Upper lobe of right lung (tissue), 1 donor: Measurements from ENCODE around the gene R3HDM2. TPM values are rescaled to one million over a fixed set of nuclear protein-coding genes. Genes with fewer than 3 reads are reported as not detected.

Experiments
- ATAC-seq: fragments of 200-7000 bp; cut with Tn5 transposase; one replicate; pipeline ENCODE4 v1.9.1; 2020; ENCODE audit warnings: mild to moderate bottlenecking, moderate library complexity
- DNase-seq: peaks from one replicate; pipeline ENCODE4 v3.0.0-alpha.2; 2020
- H3K27ac ChIP-seq: fragments of 200-600 bp; one replicate; pipeline ENCODE4 v1.8.0; 2022
- H3K27me3 ChIP-seq: fragments of 200-600 bp; one replicate; pipeline ENCODE4 v1.8.0; 2022; ENCODE audit warnings: mild to moderate bottlenecking
- H3K36me3 ChIP-seq: fragments of 200-600 bp; one replicate; pipeline ENCODE4 v1.8.0; 2022
- H3K4me1 ChIP-seq: fragments of 200-600 bp; one replicate; pipeline ENCODE4 v1.8.0; 2022
- H3K4me3 ChIP-seq: fragments of 200-600 bp; one replicate; pipeline ENCODE4 v1.8.0; 2022; ENCODE audit warnings: mild to moderate bottlenecking
- H3K9me3 ChIP-seq: fragments of 200-600 bp; one replicate; pipeline ENCODE4 v1.8.0; 2022
- CTCF ChIP-seq: fragments of 200-600 bp; IDR thresholded peaks from one replicate; pipeline ENCODE4 v1.8.0; 2022; ENCODE audit warnings: antibody characterized with exemption
- intact Hi-C: fragments of 100-400 bp; cut with DNase I; formaldehyde crosslinking; loops from one replicate; pipeline ENCODE4 v1.11.0; 2022
- total RNA-seq: library from RNA; stranded (reverse); fragmentation: NEBNext Ultra II Directional; extraction: Animal tissue kit (Norgen Biotek cat#: 25700); gene quantifications from one replicate; pipeline ENCODE4 v1.2.1, GENCODE V29; 2021
- donor health status: DM: no; HTN: yes; CAD: no; lungs with severe emphysema.

The R3HDM2 gene
- total RNA-seq, 1 donor from 2014 or later, result 81.0 TPM

- Histone ChIP-seq H3K27ac (no peak overlapping the region), H3K9me3 (no peaks in the 10 kb centered on the region), H3K36me3 (peaks cover 97% of the 10 kb centered on the region), H3K4me1 (no peaks in the 10 kb centered on the region), H3K27me3 (no peaks in the 10 kb centered on the region), H3K4me3 (no peak overlapping the region)
- TF ChIP-seq CTCF, result no peak
- intact Hi-C loops, result no loop called here
- no peak for DNase-seq
- no peak for ATAC-seq
Observed at GRCh38 chr12:57203791-57204190, 227.1 kb downstream of the R3HDM2 start.

Other genes with a start within 250 kb of the R3HDM2 start
- gene NXPH4, start 214.2 kb downstream of the R3HDM2 start, total RNA-seq, result not detected
- gene SHMT2, start 201.3 kb downstream of the R3HDM2 start, total RNA-seq, result 59.2 TPM
- 6.0 TPM for gene STAC3, start 179.9 kb downstream of the R3HDM2 start, total RNA-seq
- not detected for gene INHBC, start 3.7 kb upstream of the R3HDM2 start, total RNA-seq
- not detected for gene INHBE, start 24.3 kb upstream of the R3HDM2 start, total RNA-seq
- 1.4 TPM for gene GLI1, start 28.7 kb upstream of the R3HDM2 start, total RNA-seq
- gene ARHGAP9, start 48.8 kb upstream of the R3HDM2 start, total RNA-seq, result 37.7 TPM
- 141 TPM for gene MARS1, start 57.0 kb upstream of the R3HDM2 start, total RNA-seq
- gene DDIT3, start 89.5 kb upstream of the R3HDM2 start, total RNA-seq, result 47.3 TPM
- gene MBD6, start 91.8 kb upstream of the R3HDM2 start, total RNA-seq, result 85.8 TPM
- gene DCTN2, start 116.1 kb upstream of the R3HDM2 start, total RNA-seq, result 90.7 TPM
- gene KIF5A, start 119.0 kb upstream of the R3HDM2 start, total RNA-seq, result 0.14 TPM
- 31.0 TPM for gene PIP4K2C, start 160.1 kb upstream of the R3HDM2 start, total RNA-seq
- gene DTX3, start 173.8 kb upstream of the R3HDM2 start, total RNA-seq, result 26.0 TPM
- 16.3 TPM for gene ARHGEF25, start 180.4 kb upstream of the R3HDM2 start, total RNA-seq
- 0.93 TPM for gene B4GALNT1, start 202.2 kb upstream of the R3HDM2 start, total RNA-seq